GM15510 (cell line): ENCODE data around the gene TBX10.

Experiments
- POLR2A ChIP-seq: IDR thresholded peaks from 3 replicates; pipeline ENCODE4 v1.6.1; 2011; ENCODE audit warnings: borderline replicate concordance; ENCODE audit not compliant: insufficient read length; ENCODE audit errors: extremely low read depth

The TBX10 gene

GRCh38 chr11:67600324-67601029, 39.1 kb downstream of the TBX10 start:
- TF ChIP-seq POLR2A, result peak; percentile 40

GRCh38 chr11:67599149-67599548, 40.4 kb downstream of the TBX10 start:
- TF ChIP-seq POLR2A, result no peak

GRCh38 chr11:67596753-67597300, 42.7 kb downstream of the TBX10 start:
- no peak for TF ChIP-seq POLR2A

- TF ChIP-seq POLR2A, result no peak
These were observed 45.1 kb downstream of the TBX10 start for GRCh38 chr11:67594480-67594879.

GRCh38 chr11:67593565-67593905, 46.0 kb downstream of the TBX10 start:
- no peak for TF ChIP-seq POLR2A

- no peak for TF ChIP-seq POLR2A
These were observed 46.5 kb downstream of the TBX10 start for GRCh38 chr11:67592880-67593564.

GRCh38 chr11:67588136-67588503, 51.4 kb downstream of the TBX10 start:
- TF ChIP-seq POLR2A, result no peak

GRCh38 chr11:67586568-67587250, 52.9 kb downstream of the TBX10 start:
- TF ChIP-seq POLR2A, result peak; percentile 14

- TF ChIP-seq POLR2A, result no peak
These were observed 53.7 kb downstream of the TBX10 start for GRCh38 chr11:67585911-67586310.

GRCh38 chr11:67584881-67585873, 54.4 kb downstream of the TBX10 start:
- no peak for TF ChIP-seq POLR2A

GRCh38 chr11:67584205-67584880, 55.2 kb downstream of the TBX10 start:
- no peak for TF ChIP-seq POLR2A

GRCh38 chr11:67583247-67584204, 56.0 kb downstream of the TBX10 start, which contains the start of gene GSTP1:
Gene GSTP1 (plus strand): TSS chr11:67583812. CDS start chr11:67583844, 32 bp downstream.
- TF ChIP-seq POLR2A, result peak; percentile 97

- no peak for TF ChIP-seq POLR2A
These were observed 57.6 kb downstream of the TBX10 start for GRCh38 chr11:67582011-67582410.

- TF ChIP-seq POLR2A, result no peak
These were observed 58.1 kb downstream of the TBX10 start for GRCh38 chr11:67581469-67581868.
